ENCODE results near the gene MBD3L5. TPM values are rescaled to one million over a fixed set of nuclear protein-coding genes. Genes with fewer than 3 reads are reported as not detected.
A peak's percentile ranks its signal among the peaks of the same experiment; 100 is the strongest.

MBD3L5 gene
- total and polyA plus RNA-seq, 9 of the 15 experiments (the other 6 are each of a cell fraction or from before 2014, with no cell fraction given) = not detected

DNA sequence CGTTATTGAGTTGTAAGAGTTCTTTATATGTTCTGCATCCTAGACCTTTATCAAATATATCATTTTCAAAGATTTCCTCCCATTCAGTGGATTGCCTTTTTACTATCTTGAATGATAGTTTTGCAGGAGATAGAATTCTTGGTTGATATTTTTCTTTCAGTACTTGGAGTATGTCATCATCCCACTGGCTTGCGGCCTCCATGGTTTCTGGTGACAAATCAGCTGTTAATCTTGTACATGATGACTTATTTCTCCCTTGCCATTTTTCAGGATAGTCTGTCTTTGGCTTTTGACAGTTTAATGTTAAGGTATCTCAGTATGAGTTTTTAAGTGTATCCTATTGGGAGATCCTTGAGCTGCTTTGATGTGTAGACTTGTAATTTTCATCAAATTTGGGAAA lies 47.6 kb downstream of the MBD3L5 start:
- H3K9me1 ChIP-seq (ENCODE audit: control insufficient read depth, insufficient read depth, low read length) = no peaks in the 10 kb centered on the region
- no peak overlapping the region for H3K9ac ChIP-seq (ENCODE audit: insufficient read depth in 1 of 2, low read depth in 2 of 2, low read length in 2 of 2)
- 100% methylated on average over 2 of the region's 2 CpGs for WGBS (ENCODE audit: insufficient coverage, low coverage, missing lambda C conversion rate)
- no peak for FAIRE-seq
- H3K27me3 ChIP-seq (ENCODE audit: control insufficient read depth in 2 of 2, insufficient read depth in 2 of 2, low read length in 2 of 2) = no peaks in the 10 kb centered on the region
- H3K27ac ChIP-seq (ENCODE audit: extremely low read depth, low read depth, low read length) = no peak overlapping the region
- intact Hi-C loops (cut with micrococcal nuclease) (no loop called here), in situ Hi-C loops (cut with MboI) (no loop called here)
- H3K36me3 ChIP-seq (ENCODE audit: control insufficient read depth, insufficient read depth, low read length) = peaks cover 92% of the 10 kb centered on the region
- H2AFZ ChIP-seq (ENCODE audit: low read depth, low read length) = no peak overlapping the region
- no TSS peak for BruUV-seq (replicated peaks)
- no peak overlapping the region for H3K4me2 ChIP-seq (ENCODE audit: insufficient read depth, low read length)
- no peak overlapping the region for H3K4me3 ChIP-seq
- H3K79me2 ChIP-seq (ENCODE audit: control insufficient read depth, insufficient read depth, low read length) = no peaks in the 10 kb centered on the region
- no peaks in the 10 kb centered on the region for H4K20me1 ChIP-seq (replicated peaks; ENCODE audit: control insufficient read depth, insufficient read depth, low read length)
- POLR2A ChIA-PET = interaction anchor here (1.3 kb wide), 1 partner anchor 9 kb away, joined by 6 read pairs; the partner anchor contains the start of gene ZNF557
- no peak for DNase-seq (ENCODE audit: extremely low read depth in 1 of 4, low spot score in 3 of 4)
- H3K4me1 ChIP-seq (replicated peaks in 1 of 2; ENCODE audit: control insufficient read depth in 2 of 2, insufficient read depth in 2 of 2, low read length in 2 of 2) = no peaks in the 10 kb centered on the region
- peaks cover 37% of the 10 kb centered on the region for H3K9me3 ChIP-seq (replicated peaks; ENCODE audit: control insufficient read depth, insufficient read depth, low read depth, low read length)
- CTCF ChIA-PET (ENCODE audit: low intra/inter-chr PET ratio) = no interaction called here
- no peak for ATAC-seq
- TF ChIP-seq ELF1 (tag; IDR thresholded peaks at IDR 0.05) (no peak), ZBTB17 (CRISPR knock-in tag; IDR thresholded peaks at IDR 0.05) (no peak), ATF3 (IDR thresholded peaks at IDR 0.05) (peak; percentile 66), ATF3 (CRISPR knock-in tag; conservative IDR thresholded peaks at IDR 0.05) (no peak), ZNF57 (CRISPR knock-in tag; IDR thresholded peaks at IDR 0.05) (no peak), ATF7 (IDR thresholded peaks at IDR 0.05) (0 out of 2 replicates have a peak, but pooled peaks have one; percentile 17), SFPQ (IDR thresholded peaks at IDR 0.05; ENCODE audit: low read depth, low read length) (no peak), TSHZ1 (CRISPR knock-in tag; IDR thresholded peaks at IDR 0.05) (no peak)
- TF ChIP-seq, protein P1, sequence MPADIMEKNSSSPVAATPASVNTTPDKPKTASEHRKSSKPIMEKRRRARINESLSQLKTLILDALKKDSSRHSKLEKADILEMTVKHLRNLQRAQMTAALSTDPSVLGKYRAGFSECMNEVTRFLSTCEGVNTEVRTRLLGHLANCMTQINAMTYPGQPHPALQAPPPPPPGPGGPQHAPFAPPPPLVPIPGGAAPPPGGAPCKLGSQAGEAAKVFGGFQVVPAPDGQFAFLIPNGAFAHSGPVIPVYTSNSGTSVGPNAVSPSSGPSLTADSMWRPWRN (IDR thresholded peaks at IDR 0.05; ENCODE audit: low read depth) = no peak
- TF ChIP-seq, protein P2, sequence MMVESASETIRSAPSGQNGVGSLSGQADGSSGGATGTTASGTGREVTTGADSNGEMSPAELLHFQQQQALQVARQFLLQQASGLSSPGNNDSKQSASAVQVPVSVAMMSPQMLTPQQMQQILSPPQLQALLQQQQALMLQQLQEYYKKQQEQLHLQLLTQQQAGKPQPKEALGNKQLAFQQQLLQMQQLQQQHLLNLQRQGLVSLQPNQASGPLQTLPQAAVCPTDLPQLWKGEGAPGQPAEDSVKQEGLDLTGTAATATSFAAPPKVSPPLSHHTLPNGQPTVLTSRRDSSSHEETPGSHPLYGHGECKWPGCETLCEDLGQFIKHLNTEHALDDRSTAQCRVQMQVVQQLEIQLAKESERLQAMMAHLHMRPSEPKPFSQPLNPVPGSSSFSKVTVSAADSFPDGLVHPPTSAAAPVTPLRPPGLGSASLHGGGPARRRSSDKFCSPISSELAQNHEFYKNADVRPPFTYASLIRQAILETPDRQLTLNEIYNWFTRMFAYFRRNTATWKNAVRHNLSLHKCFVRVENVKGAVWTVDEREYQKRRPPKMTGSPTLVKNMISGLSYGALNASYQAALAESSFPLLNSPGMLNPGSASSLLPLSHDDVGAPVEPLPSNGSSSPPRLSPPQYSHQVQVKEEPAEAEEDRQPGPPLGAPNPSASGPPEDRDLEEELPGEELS (CRISPR knock-in tag; IDR thresholded peaks at IDR 0.05; ENCODE audit: borderline replicate concordance) = no peak
- TF ChIP-seq, protein P3, sequence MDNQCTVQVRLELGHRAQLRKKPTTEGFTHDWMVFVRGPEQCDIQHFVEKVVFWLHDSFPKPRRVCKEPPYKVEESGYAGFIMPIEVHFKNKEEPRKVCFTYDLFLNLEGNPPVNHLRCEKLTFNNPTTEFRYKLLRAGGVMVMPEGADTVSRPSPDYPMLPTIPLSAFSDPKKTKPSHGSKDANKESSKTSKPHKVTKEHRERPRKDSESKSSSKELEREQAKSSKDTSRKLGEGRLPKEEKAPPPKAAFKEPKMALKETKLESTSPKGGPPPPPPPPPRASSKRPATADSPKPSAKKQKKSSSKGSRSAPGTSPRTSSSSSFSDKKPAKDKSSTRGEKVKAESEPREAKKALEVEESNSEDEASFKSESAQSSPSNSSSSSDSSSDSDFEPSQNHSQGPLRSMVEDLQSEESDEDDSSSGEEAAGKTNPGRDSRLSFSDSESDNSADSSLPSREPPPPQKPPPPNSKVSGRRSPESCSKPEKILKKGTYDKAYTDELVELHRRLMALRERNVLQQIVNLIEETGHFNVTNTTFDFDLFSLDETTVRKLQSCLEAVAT (IDR thresholded peaks at IDR 0.05) = no peak

All from K562 (cell line).